ENCODE data around the gene HDHD5.

The HDHD5 gene

DNA sequence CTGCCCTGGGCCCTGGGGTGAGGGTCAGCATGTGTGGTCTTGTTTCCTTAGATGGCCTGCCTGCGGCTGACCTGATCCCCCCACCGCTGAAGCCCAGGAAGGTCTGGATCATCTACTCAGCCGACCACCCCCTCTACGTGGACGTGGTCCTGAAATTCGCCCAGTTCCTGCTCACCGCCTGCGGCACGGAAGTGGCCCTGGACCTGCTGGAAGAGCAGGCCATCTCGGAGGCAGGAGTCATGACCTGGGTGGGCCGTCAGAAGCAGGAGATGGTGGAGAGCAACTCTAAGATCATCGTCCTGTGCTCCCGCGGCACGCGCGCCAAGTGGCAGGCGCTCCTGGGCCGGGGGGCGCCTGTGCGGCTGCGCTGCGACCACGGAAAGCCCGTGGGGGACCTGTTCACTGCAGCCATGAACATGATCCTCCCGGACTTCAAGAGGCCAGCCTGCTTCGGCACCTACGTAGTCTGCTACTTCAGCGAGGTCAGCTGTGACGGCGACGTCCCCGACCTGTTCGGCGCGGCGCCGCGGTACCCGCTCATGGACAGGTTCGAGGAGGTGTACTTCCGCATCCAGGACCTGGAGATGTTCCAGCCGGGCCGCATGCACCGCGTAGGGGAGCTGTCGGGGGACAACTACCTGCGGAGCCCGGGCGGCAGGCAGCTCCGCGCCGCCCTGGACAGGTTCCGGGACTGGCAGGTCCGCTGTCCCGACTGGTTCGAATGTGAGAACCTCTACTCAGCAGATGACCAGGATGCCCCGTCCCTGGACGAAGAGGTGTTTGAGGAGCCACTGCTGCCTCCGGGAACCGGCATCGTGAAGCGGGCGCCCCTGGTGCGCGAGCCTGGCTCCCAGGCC is 50.6 kb downstream of the HDHD5 start:
- TF ChIP-seq, protein P1, sequence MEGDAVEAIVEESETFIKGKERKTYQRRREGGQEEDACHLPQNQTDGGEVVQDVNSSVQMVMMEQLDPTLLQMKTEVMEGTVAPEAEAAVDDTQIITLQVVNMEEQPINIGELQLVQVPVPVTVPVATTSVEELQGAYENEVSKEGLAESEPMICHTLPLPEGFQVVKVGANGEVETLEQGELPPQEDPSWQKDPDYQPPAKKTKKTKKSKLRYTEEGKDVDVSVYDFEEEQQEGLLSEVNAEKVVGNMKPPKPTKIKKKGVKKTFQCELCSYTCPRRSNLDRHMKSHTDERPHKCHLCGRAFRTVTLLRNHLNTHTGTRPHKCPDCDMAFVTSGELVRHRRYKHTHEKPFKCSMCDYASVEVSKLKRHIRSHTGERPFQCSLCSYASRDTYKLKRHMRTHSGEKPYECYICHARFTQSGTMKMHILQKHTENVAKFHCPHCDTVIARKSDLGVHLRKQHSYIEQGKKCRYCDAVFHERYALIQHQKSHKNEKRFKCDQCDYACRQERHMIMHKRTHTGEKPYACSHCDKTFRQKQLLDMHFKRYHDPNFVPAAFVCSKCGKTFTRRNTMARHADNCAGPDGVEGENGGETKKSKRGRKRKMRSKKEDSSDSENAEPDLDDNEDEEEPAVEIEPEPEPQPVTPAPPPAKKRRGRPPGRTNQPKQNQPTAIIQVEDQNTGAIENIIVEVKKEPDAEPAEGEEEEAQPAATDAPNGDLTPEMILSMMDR (IDR thresholded peaks at IDR 0.05; ENCODE audit: poor library complexity, severe bottlenecking), result no peak
- no peak for DNase-seq (ENCODE audit: low spot score)
- no peaks in the 10 kb centered on the region for H3K27me3 ChIP-seq (ENCODE audit: insufficient read depth, poor library complexity, severe bottlenecking)
- H3K4me1 ChIP-seq (ENCODE audit: insufficient read depth, poor library complexity, severe bottlenecking), result no peaks in the 10 kb centered on the region
- no peak overlapping the region for H3K4me3 ChIP-seq (ENCODE audit: severe bottlenecking)
- ATAC-seq (ENCODE audit: low read depth), result no peak
- peaks cover 13% of the 10 kb centered on the region for H3K36me3 ChIP-seq (ENCODE audit: low read depth)
- no peak overlapping the region for H3K27ac ChIP-seq (ENCODE audit: poor library complexity, severe bottlenecking)
- no peaks in the 10 kb centered on the region for H3K9me3 ChIP-seq (ENCODE audit: severe bottlenecking)

DNA sequence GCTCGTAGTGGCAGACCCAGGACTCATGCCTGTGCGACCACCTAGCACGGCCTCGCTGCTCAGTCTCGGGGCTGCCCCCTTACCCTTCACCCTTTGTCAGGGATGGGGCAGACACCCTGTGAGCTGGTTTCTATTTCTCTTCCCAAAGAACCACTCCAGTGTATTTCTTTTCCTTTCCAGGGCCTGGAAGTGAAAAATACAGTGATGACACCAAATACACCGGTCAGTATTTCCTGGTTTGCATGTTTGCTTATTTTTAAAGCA is 51.6 kb downstream of the HDHD5 start:
- Histone ChIP-seq H3K9me3 (ENCODE audit: severe bottlenecking) (no peaks in the 10 kb centered on the region), H3K4me1 (ENCODE audit: insufficient read depth, poor library complexity, severe bottlenecking) (no peaks in the 10 kb centered on the region), H3K27me3 (ENCODE audit: insufficient read depth, poor library complexity, severe bottlenecking) (no peaks in the 10 kb centered on the region), H3K27ac (ENCODE audit: poor library complexity, severe bottlenecking) (no peak overlapping the region), H3K4me3 (ENCODE audit: severe bottlenecking) (no peak overlapping the region), H3K36me3 (ENCODE audit: low read depth) (peaks cover 20% of the 10 kb centered on the region)
- TF ChIP-seq, protein P1 (IDR thresholded peaks at IDR 0.05; ENCODE audit: poor library complexity, severe bottlenecking), result no peak
- ATAC-seq (ENCODE audit: low read depth) (no peak), DNase-seq (ENCODE audit: low spot score) (no peak)

DNA sequence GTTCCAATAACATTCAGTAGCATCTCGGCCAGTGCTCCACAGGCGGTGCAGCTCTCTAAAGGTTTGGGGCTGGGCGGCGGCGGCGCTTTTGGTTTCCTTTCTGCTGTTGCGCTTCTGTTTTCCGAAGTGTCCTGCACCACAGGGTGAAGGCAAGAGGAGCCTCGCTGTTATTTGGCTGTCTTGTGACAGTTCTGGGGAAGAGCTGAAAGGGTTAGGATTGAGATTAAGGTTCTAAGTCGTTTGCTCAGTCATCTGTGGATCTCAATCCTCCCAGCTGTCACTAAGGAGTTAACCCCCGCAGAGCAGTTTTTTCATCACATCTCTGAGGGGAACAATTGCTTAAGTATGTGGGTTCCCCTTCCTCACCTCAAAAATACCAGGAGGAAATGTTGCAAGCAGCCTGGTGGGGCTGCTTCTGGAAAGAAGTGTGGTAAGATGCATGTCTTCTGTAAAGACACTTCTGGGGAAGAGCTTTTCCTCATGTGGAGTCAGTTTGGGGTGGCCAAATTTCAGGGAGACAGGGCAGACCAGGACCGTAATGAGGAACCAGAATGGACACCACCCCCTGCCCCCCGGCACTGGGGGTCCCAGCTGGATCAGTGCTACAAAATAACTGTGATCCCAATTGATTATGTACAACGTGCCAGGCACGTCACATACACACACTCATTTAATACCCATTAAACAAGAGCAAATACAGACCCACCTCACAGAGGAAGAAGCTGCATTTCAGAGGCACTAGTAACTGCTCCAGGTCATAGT is 52.1 kb downstream of the HDHD5 start:
- H3K36me3 ChIP-seq (ENCODE audit: low read depth), result peaks cover 25% of the 10 kb centered on the region
- H3K27me3 ChIP-seq (ENCODE audit: insufficient read depth, poor library complexity, severe bottlenecking), result no peaks in the 10 kb centered on the region

DNA sequence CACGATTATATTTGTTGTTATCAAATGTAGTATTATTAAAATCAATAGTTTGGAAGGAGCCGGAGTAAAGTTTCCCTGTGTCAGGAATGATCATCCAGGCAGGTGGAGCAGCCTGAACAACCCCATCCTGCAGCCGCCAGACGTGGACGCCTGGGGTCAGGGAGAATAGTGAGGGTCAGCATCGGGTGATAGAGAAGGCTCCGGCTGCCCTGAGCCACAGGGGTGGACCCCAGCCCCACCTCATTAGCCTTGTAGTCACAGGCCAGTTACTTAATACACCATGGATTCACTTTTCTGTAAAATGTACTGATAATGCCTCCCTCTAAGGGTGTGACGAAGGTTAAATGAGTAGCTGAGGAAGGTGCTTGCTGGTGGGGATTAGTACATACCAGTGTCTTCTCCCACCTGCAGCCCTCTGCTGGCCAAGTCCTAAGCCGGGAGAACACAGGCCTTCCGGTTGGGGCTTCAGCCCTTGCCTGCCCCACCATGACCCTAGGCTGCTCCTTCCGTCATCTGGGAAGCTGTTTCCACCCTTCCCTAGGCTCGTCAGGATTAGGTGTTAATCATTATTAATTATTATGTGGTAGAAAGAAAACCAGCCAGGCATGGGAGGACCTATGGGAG is 52.8 kb downstream of the HDHD5 start:
- no peak for ATAC-seq (ENCODE audit: low read depth)
- no peak overlapping the region for H3K27ac ChIP-seq (ENCODE audit: poor library complexity, severe bottlenecking)
- peaks cover 26% of the 10 kb centered on the region for H3K36me3 ChIP-seq (ENCODE audit: low read depth)
- no peak for DNase-seq (ENCODE audit: low spot score)
- no peaks in the 10 kb centered on the region for H3K4me1 ChIP-seq (ENCODE audit: insufficient read depth, poor library complexity, severe bottlenecking)
- TF ChIP-seq, protein P1 (IDR thresholded peaks at IDR 0.05; ENCODE audit: poor library complexity, severe bottlenecking), result no peak
- no peaks in the 10 kb centered on the region for H3K27me3 ChIP-seq (ENCODE audit: insufficient read depth, poor library complexity, severe bottlenecking)
- no peaks in the 10 kb centered on the region for H3K9me3 ChIP-seq (ENCODE audit: severe bottlenecking)
- H3K4me3 ChIP-seq (ENCODE audit: severe bottlenecking), result no peak overlapping the region

More for the DNA sequence above, 52.1 kb downstream of the HDHD5 start:
- H3K4me3 ChIP-seq (ENCODE audit: severe bottlenecking), result no peak overlapping the region
- TF ChIP-seq, protein P1 (IDR thresholded peaks at IDR 0.05; ENCODE audit: poor library complexity, severe bottlenecking), result no peak
- no peak for DNase-seq (ENCODE audit: low spot score)
- no peaks in the 10 kb centered on the region for H3K4me1 ChIP-seq (ENCODE audit: insufficient read depth, poor library complexity, severe bottlenecking)
- ATAC-seq (ENCODE audit: low read depth), result no peak
- no peaks in the 10 kb centered on the region for H3K9me3 ChIP-seq (ENCODE audit: severe bottlenecking)
- no peak overlapping the region for H3K27ac ChIP-seq (ENCODE audit: poor library complexity, severe bottlenecking)
